SJCRH30 (cell line): ENCODE data around the gene MEIOSIN. TPM values are rescaled to one million over a fixed set of nuclear protein-coding genes. Genes with fewer than 3 reads are reported as not detected.
A peak's percentile ranks its signal among the peaks of the same experiment; 100 is the strongest.

Experiments
- DNase-seq, 2 experiments: peaks; one replicate each; pipeline ENCODE4 v3.0.0-alpha.2; 2015 to 2020
- H3K27ac ChIP-seq: fragments of 250-450 bp; sonication (Bioruptor Pico); 2 replicates; pipeline ENCODE4 v1.5.1; 2020; ENCODE audit warnings: mild to moderate bottlenecking, moderate library complexity
- H3K27me3 ChIP-seq: fragments of 250-450 bp; sonication (Bioruptor Pico); 2 replicates; pipeline ENCODE4 v1.5.1; 2020; ENCODE audit warnings: mild to moderate bottlenecking, moderate library complexity
- H3K36me3 ChIP-seq: fragments of 250-450 bp; sonication (Bioruptor Pico); 2 replicates; pipeline ENCODE4 v1.5.1; 2020; ENCODE audit warnings: mild to moderate bottlenecking, moderate library complexity
- H3K4me1 ChIP-seq: fragments of 250-450 bp; sonication (Bioruptor Pico); 2 replicates; pipeline ENCODE4 v1.5.1; 2020; ENCODE audit warnings: mild to moderate bottlenecking, moderate library complexity
- H3K4me3 ChIP-seq: fragments of 250-450 bp; sonication (Bioruptor Pico); 2 replicates; pipeline ENCODE4 v1.5.1; 2020; ENCODE audit warnings: mild to moderate bottlenecking, moderate library complexity
- H3K9me3 ChIP-seq: fragments of 250-450 bp; sonication (Bioruptor Pico); replicated peaks from 2 replicates; pipeline ENCODE4 v1.5.1; 2020; ENCODE audit warnings: mild to moderate bottlenecking, moderate library complexity
- total RNA-seq: library from RNA; depleted of rRNA; stranded (reverse); fragments of >200 nt; shearing (Covaris generic); gene quantifications from 2 replicates; pipeline ENCODE4 v1.2.3, GENCODE V29; 2014

MEIOSIN gene
- total RNA-seq, 1 experiment from 2014 or later: not detected

GRCh38 chr19:45766296-45766868 lies 33.1 kb downstream of the MEIOSIN start:
- no peak for DNase-seq
- H3K4me3 ChIP-seq: peak overlapping the region; percentile 64
- H3K9me3 ChIP-seq: no peaks in the 10 kb centered on the region
- H3K27me3 ChIP-seq: peaks cover 10% of the 10 kb centered on the region
- H3K4me1 ChIP-seq: peaks cover 22% of the 10 kb centered on the region
- no peak overlapping the region for H3K27ac ChIP-seq
- H3K36me3 ChIP-seq: no peaks in the 10 kb centered on the region; the same call in 1 of the 2 replicates

GRCh38 chr19:45766869-45767346 lies 33.7 kb downstream of the MEIOSIN start:
- H3K27ac ChIP-seq: no peak overlapping the region
- peak in 1 of 2 experiments; percentile 51 for DNase-seq
- peaks cover under 1% of the 10 kb centered on the region for H3K36me3 ChIP-seq
- no peaks in the 10 kb centered on the region for H3K9me3 ChIP-seq
- peak overlapping the region; percentile 64 for H3K4me3 ChIP-seq
- H3K27me3 ChIP-seq: peaks cover 10% of the 10 kb centered on the region
- H3K4me1 ChIP-seq: peaks cover 22% of the 10 kb centered on the region

GRCh38 chr19:45767410-45767880 lies 34.2 kb downstream of the MEIOSIN start:
- H3K9me3 ChIP-seq: no peaks in the 10 kb centered on the region
- no peak overlapping the region for H3K27ac ChIP-seq
- H3K4me1 ChIP-seq: peaks cover 22% of the 10 kb centered on the region
- peaks cover 6% of the 10 kb centered on the region for H3K36me3 ChIP-seq
- peak; percentile 81 to 85 for DNase-seq
- H3K4me3 ChIP-seq: peak overlapping the region; percentile 64
- H3K27me3 ChIP-seq: peaks cover 10% of the 10 kb centered on the region

GRCh38 chr19:45767881-45768654 lies 34.8 kb downstream of the MEIOSIN start:
- Histone ChIP-seq H3K27me3 (peaks cover 10% of the 10 kb centered on the region), H3K27ac (peak overlapping the region; percentile 6; the same call in 1 of the 2 replicates), H3K9me3 (no peaks in the 10 kb centered on the region), H3K36me3 (peaks cover 10% of the 10 kb centered on the region), H3K4me1 (peaks cover 22% of the 10 kb centered on the region), H3K4me3 (peak overlapping the region; percentile 64)
- peak; percentile 53 to 64 for DNase-seq

GRCh38 chr19:45768655-45768983 lies 35.4 kb downstream of the MEIOSIN start:
- H3K9me3 ChIP-seq: no peaks in the 10 kb centered on the region
- H3K27me3 ChIP-seq: peaks cover 5% of the 10 kb centered on the region
- H3K36me3 ChIP-seq: peaks cover 15% of the 10 kb centered on the region
- H3K4me1 ChIP-seq: peaks cover 27% of the 10 kb centered on the region
- peak in 1 of 2 experiments; percentile 55 for DNase-seq
- peak overlapping the region; percentile 64 for H3K4me3 ChIP-seq
- peak overlapping the region; percentile 53; the same call in 1 of the 2 replicates for H3K27ac ChIP-seq

- H3K4me3 ChIP-seq: peak within 1 kb of the TSS; percentile 64
- peaks cover 21% of the 10 kb centered on the region; the same call in 1 of the 2 replicates for H3K4me1 ChIP-seq
- H3K36me3 ChIP-seq: peaks cover 15% of the 10 kb centered on the region
- H3K27me3 ChIP-seq: no peaks in the 10 kb centered on the region; the same call in 1 of the 2 replicates
- peak within 1 kb of the TSS; percentile 53; the same call in 1 of the 2 replicates for H3K27ac ChIP-seq
- peak; percentile 98 to 99 for DNase-seq
- no peaks in the 10 kb centered on the region for H3K9me3 ChIP-seq
Observed at GRCh38 chr19:45768984-45769782, 35.9 kb downstream of the MEIOSIN start, which contains the start of gene SIX5. Gene SIX5 (minus strand): TSS chr19:45769252. CDS start chr19:45768844, 408 bp downstream.

GRCh38 chr19:45769821-45770191 lies 36.6 kb downstream of the MEIOSIN start:
- Histone ChIP-seq H3K27ac (no peak overlapping the region), H3K4me1 (peaks cover 17% of the 10 kb centered on the region; the same call in 1 of the 2 replicates), H3K27me3 (no peaks in the 10 kb centered on the region), H3K4me3 (peak overlapping the region; percentile 48), H3K9me3 (no peaks in the 10 kb centered on the region), H3K36me3 (peaks cover 22% of the 10 kb centered on the region)
- no peak for DNase-seq

GRCh38 chr19:45770192-45771101 lies 37.2 kb downstream of the MEIOSIN start:
- Histone ChIP-seq H3K27me3 (no peaks in the 10 kb centered on the region), H3K27ac (peak overlapping the region; percentile 58), H3K4me1 (peaks cover 12% of the 10 kb centered on the region; the same call in 1 of the 2 replicates), H3K9me3 (no peaks in the 10 kb centered on the region), H3K36me3 (peaks cover 26% of the 10 kb centered on the region), H3K4me3 (peak overlapping the region; percentile 48)
- peak; percentile 98 to 99 for DNase-seq

- no peak overlapping the region for H3K27ac ChIP-seq
- H3K9me3 ChIP-seq: no peaks in the 10 kb centered on the region
- no peaks in the 10 kb centered on the region for H3K27me3 ChIP-seq
- peaks cover 11% of the 10 kb centered on the region; the same call in 1 of the 2 replicates for H3K4me1 ChIP-seq
- H3K36me3 ChIP-seq: peaks cover 29% of the 10 kb centered on the region
- no peak overlapping the region for H3K4me3 ChIP-seq
- peak in 1 of 2 experiments; percentile 25 for DNase-seq
Observed at GRCh38 chr19:45771311-45771933, 38.2 kb downstream of the MEIOSIN start.

- Histone ChIP-seq H3K4me1 (peaks cover 8% of the 10 kb centered on the region; the same call in 1 of the 2 replicates), H3K27ac (no peak overlapping the region), H3K4me3 (no peak overlapping the region), H3K36me3 (peaks cover 38% of the 10 kb centered on the region), H3K27me3 (no peaks in the 10 kb centered on the region), H3K9me3 (no peaks in the 10 kb centered on the region)
- no peak for DNase-seq
Observed at GRCh38 chr19:45772130-45772840, 39.0 kb downstream of the MEIOSIN start.

GRCh38 chr19:45772912-45773311 lies 39.7 kb downstream of the MEIOSIN start:
- Histone ChIP-seq H3K27ac (0 out of 2 replicates have a peak overlapping the region, but pooled peaks have one; percentile 3), H3K9me3 (no peaks in the 10 kb centered on the region), H3K4me3 (no peak overlapping the region), H3K36me3 (peaks cover 44% of the 10 kb centered on the region), H3K4me1 (peaks cover 8% of the 10 kb centered on the region; the same call in 1 of the 2 replicates), H3K27me3 (no peaks in the 10 kb centered on the region)
- DNase-seq: no peak

- DNase-seq: no peak
- Histone ChIP-seq H3K9me3 (no peaks in the 10 kb centered on the region), H3K27me3 (no peaks in the 10 kb centered on the region), H3K4me1 (peaks cover 8% of the 10 kb centered on the region; the same call in 1 of the 2 replicates), H3K36me3 (peaks cover 49% of the 10 kb centered on the region), H3K4me3 (no peak overlapping the region), H3K27ac (0 out of 2 replicates have a peak overlapping the region, but pooled peaks have one; percentile 3)
Observed at GRCh38 chr19:45773384-45773783, 40.1 kb downstream of the MEIOSIN start.
